IMR-90 (cell line): ENCODE measurements around the gene EYS. TPM values are rescaled to one million over a fixed set of nuclear protein-coding genes. Genes with fewer than 3 reads are reported as not detected.

Source experiments
- ATAC-seq: fragments of 200-7000 bp; cut with Tn5 transposase; 2 replicates; pipeline ENCODE4 v1.9.1; 2020; ENCODE audit warnings: low read depth, mild to moderate bottlenecking, moderate library complexity
- BruUV-seq: library from RNA; stranded (reverse); fragments of 400-500 nt; replicated peaks from 2 replicates; lab custom pipeline; 2021; lab: Mats Ljungman, UMichigan
- CTCF ChIA-PET: fragments of 300-600 bp; formaldehyde crosslinking; extraction: SDS; loops from one replicate; lab custom pipeline; 2021; ENCODE audit warnings: antibody characterized with exemption; lab: Yijun Ruan, JAX
- POLR2A ChIA-PET: fragments of 300-600 bp; sonication (Branson Sonifier 250); formaldehyde crosslinking; loops from one replicate; lab custom pipeline; 2022; ENCODE audit warnings: antibody characterized with exemption; ENCODE audit not compliant: unreplicated experiment; lab: Charles Lee
- DNase-seq: peaks from one replicate; pipeline ENCODE4 v3.0.0; 2013
- H2AFZ ChIP-seq: replicated peaks from 2 replicates; pipeline ENCODE3; 2013; ENCODE audit warnings: low read length, mild to moderate bottlenecking; ENCODE audit not compliant: poor library complexity
- H2AK5ac ChIP-seq: 2 replicates; pipeline ENCODE4 v1.6.1; 2013; ENCODE audit warnings: low read depth, low read length, inconsistent platforms
- H2AK9ac ChIP-seq: replicated peaks from 2 replicates; pipeline ENCODE3; 2013; ENCODE audit warnings: mild to moderate bottlenecking, low read depth, low read length, moderate library complexity; ENCODE audit not compliant: poor library complexity
- H2BK120ac ChIP-seq: 2 replicates; pipeline ENCODE4 v1.6.1; 2013; ENCODE audit warnings: low read depth, low read length, inconsistent platforms
- H2BK15ac ChIP-seq: 3 replicates; pipeline ENCODE4 v1.6.1; 2013; ENCODE audit warnings: low read depth, low read length, inconsistent platforms
- H2BK20ac ChIP-seq: 2 replicates; pipeline ENCODE4 v1.6.1; 2013; ENCODE audit warnings: low read depth, mild to moderate bottlenecking, inconsistent platforms, low read length, moderate library complexity
- H2BK5ac ChIP-seq: 2 replicates; pipeline ENCODE4 v1.6.1; 2013; ENCODE audit warnings: mild to moderate bottlenecking, low read depth, low read length, inconsistent platforms; ENCODE audit not compliant: poor library complexity, severe bottlenecking
- H3K14ac ChIP-seq: replicated peaks from 2 replicates; pipeline ENCODE4 v1.6.1; 2013; ENCODE audit warnings: low read depth, low read length, inconsistent platforms
- H3K18ac ChIP-seq: 2 replicates; pipeline ENCODE4 v1.6.1; 2013; ENCODE audit warnings: low read depth, low read length, control low read depth
- H3K23ac ChIP-seq: 2 replicates; pipeline ENCODE4 v1.6.1; 2013; ENCODE audit warnings: low read depth, low read length, inconsistent platforms
- H3K27ac ChIP-seq: 2 replicates; pipeline ENCODE4 v1.5.1; 2013; ENCODE audit warnings: mild to moderate bottlenecking, control low read depth, low read length; ENCODE audit not compliant: insufficient read depth
- H3K27me3 ChIP-seq: 2 replicates; pipeline ENCODE4 v1.6.1; 2013; ENCODE audit warnings: low read length; ENCODE audit not compliant: control insufficient read depth, insufficient read depth
- H3K36me3 ChIP-seq: 2 replicates; pipeline ENCODE4 v1.6.1; 2013; ENCODE audit warnings: low read length, mixed read lengths; ENCODE audit not compliant: control insufficient read depth, insufficient read depth
- H3K4ac ChIP-seq: 2 replicates; pipeline ENCODE4 v1.6.1; 2013; ENCODE audit warnings: low read depth, low read length, inconsistent platforms
- H3K4me1 ChIP-seq: 2 replicates; pipeline ENCODE4 v1.6.1; 2013; ENCODE audit warnings: low read length, mixed read lengths; ENCODE audit not compliant: control insufficient read depth, insufficient read depth
- H3K4me2 ChIP-seq: 2 replicates; pipeline ENCODE4 v1.6.1; 2013; ENCODE audit warnings: low read depth, mild to moderate bottlenecking, control low read depth, low read length, moderate library complexity
- H3K4me3 ChIP-seq: 2 replicates; pipeline ENCODE4 v1.5.1; 2013; ENCODE audit warnings: low read depth, mild to moderate bottlenecking, control low read depth, low read length, moderate library complexity; ENCODE audit not compliant: insufficient read depth
- H3K56ac ChIP-seq: 2 replicates; pipeline ENCODE4 v1.6.1; 2013; ENCODE audit warnings: low read length, inconsistent platforms; ENCODE audit not compliant: insufficient read depth; ENCODE audit errors: extremely low read depth
- H3K79me1 ChIP-seq, 2 experiments: 2 replicates each; pipeline ENCODE4 v1.6.1; 2013; ENCODE audit warnings: low read length in 2 of 2, inconsistent platforms in 1 of 2, low read depth in 1 of 2
- H3K9ac ChIP-seq: 2 replicates; pipeline ENCODE4 v1.6.1; 2013; ENCODE audit warnings: low read depth, low read length, control low read depth
- H3K9me1 ChIP-seq: 2 replicates; pipeline ENCODE4 v1.6.1; 2013; ENCODE audit warnings: low read length, inconsistent platforms; ENCODE audit not compliant: insufficient read depth
- H3K9me3 ChIP-seq: 2 replicates; pipeline ENCODE4 v1.6.1; 2013; ENCODE audit warnings: low read length; ENCODE audit not compliant: control insufficient read depth, insufficient read depth
- H4K20me1 ChIP-seq: 2 replicates; pipeline ENCODE4 v1.6.1; 2013; ENCODE audit warnings: low read length, inconsistent platforms; ENCODE audit not compliant: insufficient read depth
- H4K5ac ChIP-seq: 2 replicates; pipeline ENCODE4 v1.6.1; 2013; ENCODE audit warnings: mild to moderate bottlenecking, low read depth, low read length, control low read depth
- H4K8ac ChIP-seq, 2 experiments: 2 replicates each; pipeline ENCODE4 v1.6.1; 2013; ENCODE audit warnings: low read depth in 2 of 2, low read length in 2 of 2, control low read depth in 1 of 2, inconsistent platforms in 1 of 2
- H4K91ac ChIP-seq: 2 replicates; pipeline ENCODE4 v1.6.1; 2013; ENCODE audit warnings: low read depth, low read length, inconsistent platforms; ENCODE audit not compliant: insufficient read depth
- BHLHE40 ChIP-seq: fragments of 150-350 bp; IDR thresholded peaks from 2 replicates; pipeline ENCODE4 v1.6.1; 2016; ENCODE audit warnings: mild to moderate bottlenecking, low read depth, low read length
- FOS ChIP-seq: fragments of 150-350 bp; IDR thresholded peaks from 2 replicates; pipeline ENCODE4 v1.6.1; 2016; ENCODE audit warnings: low read depth, low read length
- MXI1 ChIP-seq: IDR thresholded peaks from 2 replicates; pipeline ENCODE4 v1.6.1; 2012; ENCODE audit warnings: low read depth, mild to moderate bottlenecking, low read length, moderate library complexity, borderline replicate concordance
- dilution Hi-C: fragments of 300-500 bp; cut with HindIII; formaldehyde crosslinking; loops from one replicate; pipeline ENCODE4 v1.14.3; 2018; ENCODE audit warnings: low sequenced_read_pairs; ENCODE audit not compliant: unreplicated experiment
- in situ Hi-C: fragments of 300-500 bp; cut with MboI; formaldehyde crosslinking; loops from 3 replicates; pipeline ENCODE4 v1.14.3; 2019; ENCODE audit warnings: low sequenced_read_pairs, inconsistent platforms, mixed read lengths
- intact Hi-C: fragments of 100-400 bp; cut with micrococcal nuclease; formaldehyde crosslinking; loops from 2 replicates; pipeline ENCODE4 v1.10.0; 2022
- polyA plus RNA-seq, 3 experiments: library from polyadenylated mRNA; depleted of rRNA; stranded (reverse); fragments of >200 nt; gene quantifications; 2 replicates each; pipeline ENCODE4 v1.2.3, GENCODE V29; 2012; ENCODE audit warnings: low replicate concordance in 1 of 3
- total RNA-seq: library from RNA; depleted of rRNA; stranded (reverse); fragments of >200 nt; gene quantifications from 2 replicates; pipeline ENCODE4 v1.2.3, GENCODE V29; 2012

Gene EYS
- total and polyA plus RNA-seq, 2 of the 4 experiments (the other 2 are of a cell fraction) = under 0.01 TPM; not detected in 1

GRCh38 chr6:64732888-64733287, 974.1 kb downstream of the EYS start:
- Histone ChIP-seq H3K9me3 (no peaks in the 10 kb centered on the region), H3K79me1 (no peaks in the 10 kb centered on the region), H3K14ac (no peak overlapping the region), H2AK9ac (no peak overlapping the region), H3K9ac (no peak overlapping the region), H3K27ac (no peak overlapping the region), H2AFZ (no peak overlapping the region), H4K20me1 (no peaks in the 10 kb centered on the region), H3K56ac (no peak overlapping the region), H4K5ac (no peak overlapping the region), H3K23ac (no peak overlapping the region), H3K36me3 (no peaks in the 10 kb centered on the region), H3K27me3 (no peaks in the 10 kb centered on the region), H2BK15ac (no peak overlapping the region), H3K4me2 (no peak overlapping the region), H3K4ac (no peak overlapping the region), H4K91ac (no peak overlapping the region), H3K4me1 (no peaks in the 10 kb centered on the region), H2BK20ac (no peak overlapping the region), H2AK5ac (no peak overlapping the region), H3K9me1 (no peaks in the 10 kb centered on the region), H4K8ac (no peak overlapping the region), H3K4me3 (no peak overlapping the region), H3K18ac (no peak overlapping the region), H2BK120ac (no peak overlapping the region), H2BK5ac (no peak overlapping the region)
- no peak for ATAC-seq
- intact Hi-C loops (no loop called here), in situ Hi-C loops (no loop called here), dilution Hi-C loops (no loop called here)
- no TSS peak for BruUV-seq
- ChIA-PET POLR2A (no interaction called here), CTCF (no interaction called here)
- TF ChIP-seq BHLHE40 (no peak), MXI1 (no peak), FOS (no peak)
- DNase-seq = no peak
